Stomach (tissue), 9 donors: ENCODE data around the gene ZNF638. TPM values are rescaled to one million over a fixed set of nuclear protein-coding genes. Genes with fewer than 3 reads are reported as not detected.
A peak's percentile ranks its signal among the peaks of the same experiment; 100 is the strongest.

Experiments
- DNase-seq, 2 donors: peaks; one replicate each; pipeline versions ENCODE4 v3.0.0 to v3.0.0-alpha.2; 2013 to 2019
- H3K27ac ChIP-seq, 5 donors: fragments of 200-600 bp in 4 of 5; sonication (generic) in 4 of 5; one replicate each; pipeline ENCODE4 v1.5.1; 2013 to 2019; ENCODE audit warnings: mild to moderate bottlenecking in 1 of 5, moderate library complexity in 1 of 5
- H3K27me3 ChIP-seq, 3 donors: fragments of 200-600 bp; sonication (generic); one replicate each; pipeline ENCODE4 v1.5.1; 2017 to 2019; ENCODE audit warnings: mixed run types in 1 of 3
- H3K36me3 ChIP-seq, 4 donors: fragments of 200-600 bp; sonication (generic); 1 replicate in 3 of 4; 2 replicates in 1 of 4; pipeline ENCODE4 v1.5.1; 2016 to 2019
- H3K4me1 ChIP-seq, 4 donors: fragments of 200-600 bp; sonication (generic); one replicate each; pipeline ENCODE4 v1.5.1; 2016 to 2019
- H3K4me3 ChIP-seq, 4 donors: fragments of 200-600 bp; sonication (generic) in 3 of 4; one replicate each; pipeline ENCODE4 v1.5.1; 2016 to 2019; ENCODE audit warnings: mild to moderate bottlenecking in 1 of 4
- H3K9me3 ChIP-seq, 4 donors: fragments of 200-600 bp; sonication (generic); one replicate each; pipeline ENCODE4 v1.5.1; 2016 to 2019
- CTCF ChIP-seq, 7 experiments: fragments of 450-650 bp in 4 of 7; fragments of 200-600 bp in 3 of 7; sonication (generic) in 3 of 7; IDR thresholded peaks; one replicate each; pipeline ENCODE4 v1.5.1; 2016 to 2019; ENCODE audit warnings: antibody characterized with exemption in 7 of 7, control low read depth in 2 of 7, mild to moderate bottlenecking in 1 of 7
- EP300 ChIP-seq: sonication (generic); formaldehyde crosslinking; IDR thresholded peaks from one replicate; pipeline ENCODE4 v1.6.1; 2017; ENCODE audit warnings: antibody characterized with exemption
- POLR2A ChIP-seq, 4 donors: fragments of 450-650 bp; IDR thresholded peaks; one replicate each; pipeline ENCODE4 v1.6.1; 2016; ENCODE audit warnings: antibody characterized with exemption in 4 of 4, control low read depth in 2 of 4, mild to moderate bottlenecking in 1 of 4, moderate library complexity in 1 of 4
- POLR2AphosphoS5 ChIP-seq, 3 donors: sonication (generic); formaldehyde crosslinking; IDR thresholded peaks; one replicate each; pipeline ENCODE4 v1.6.1; 2016; ENCODE audit warnings: antibody characterized with exemption in 3 of 3
- WGBS, 5 donors: extraction: QIAGEN DNeasy Blood & Tissue Kit in 3 of 5; methylation state at CpG; one replicate each; pipeline versions ENCODE4 v1.1.5 to v1.1.7; 2013 to 2018; 5-methylcytosine and 5-hydroxymethylcytosine counted together
- intact Hi-C: fragments of 100-400 bp; cut with DNase I; formaldehyde crosslinking; loops from one replicate; pipeline ENCODE4 v1.15.1; 2023; ENCODE audit warnings: low total_unique reads
- polyA plus RNA-seq, 3 donors: library from polyadenylated mRNA; stranded (reverse); fragments of 200-250 nt; gene quantifications; one replicate each; pipeline ENCODE4 v1.2.3, GENCODE V29; 2013
- total RNA-seq, 5 donors: library from RNA; depleted of rRNA; stranded (reverse); fragments of >200 nt; gene quantifications; one replicate each; pipeline versions ENCODE4 v1.1.0 to v1.2.3, GENCODE V29; 2014 to 2016
- donor health status: healthy with polysubstance abuse.
- donor health status: Bipolar disorder and iron deficiency.
- donor health status: healthy.

ZNF638 gene
- total and polyA plus RNA-seq, 8 donors: 55.2 to 411 (median 127) TPM

DNA sequence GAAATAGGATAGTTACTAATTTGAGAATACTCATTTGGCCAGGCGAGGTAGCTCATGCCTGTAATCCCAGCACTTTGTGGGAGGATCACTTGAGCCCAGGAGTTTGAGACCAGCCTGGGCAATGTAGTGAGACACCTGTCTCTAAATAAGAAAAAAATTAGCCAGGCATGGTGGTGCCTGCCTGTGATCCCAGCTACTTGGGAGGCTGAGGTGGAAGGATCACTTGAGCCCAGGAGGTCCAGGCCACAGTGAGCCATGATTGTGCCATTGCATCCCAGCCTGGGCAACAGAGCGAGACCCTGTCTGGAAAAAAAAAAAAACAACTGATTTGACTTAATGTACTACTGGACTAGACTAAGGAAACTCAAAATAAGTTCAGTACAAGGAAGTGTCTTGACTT is 32.7 kb upstream of the ZNF638 start:
- Histone ChIP-seq H3K36me3 (no peaks in the 10 kb centered on the region), H3K27ac (no peak overlapping the region), H3K4me3 (no peak overlapping the region), H3K4me1 (no peaks in the 10 kb centered on the region), H3K27me3 (no peaks in the 10 kb centered on the region), H3K9me3 (no peaks in the 10 kb centered on the region)
- TF ChIP-seq POLR2A (IDR thresholded peaks at IDR 0.05) (no peak), CTCF (IDR thresholded peaks at IDR 0.05) (no peak), POLR2AphosphoS5 (IDR thresholded peaks at IDR 0.05) (no peak), EP300 (no peak)
- 78 to 85% (median 82%) methylated on average over 2 of the region's 2 CpGs for WGBS, 5 donors
- no peak for DNase-seq
- intact Hi-C loops: no loop called here

DNA sequence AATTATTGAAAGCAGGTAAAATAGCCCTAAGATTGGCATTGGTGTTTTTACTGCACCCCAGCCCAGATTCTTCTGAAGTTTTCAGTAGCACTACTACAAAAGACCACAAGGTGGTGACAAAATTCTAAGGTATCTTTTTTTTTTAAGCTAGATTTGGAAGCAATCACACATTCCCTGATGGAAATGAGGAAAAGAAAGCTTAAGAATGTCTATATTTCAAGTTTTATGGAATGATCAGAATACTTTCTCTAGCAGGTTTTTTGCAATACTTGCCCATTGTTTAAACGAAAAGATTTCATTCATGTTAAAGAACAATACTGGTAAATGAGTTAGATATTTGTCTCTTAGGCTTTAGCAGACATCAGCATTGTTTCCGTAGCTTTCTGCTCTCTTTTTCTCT is 32.1 kb upstream of the ZNF638 start:
- peak in 1 of 2 donors; percentile 57 for DNase-seq
- intact Hi-C loops: no loop called here
- no peaks in the 10 kb centered on the region for H3K4me1 ChIP-seq
- WGBS, 5 donors: 54 to 71% (median 59%) methylated on average over 2 of the region's 2 CpGs
- H3K27me3 ChIP-seq: no peaks in the 10 kb centered on the region
- no peak overlapping the region for H3K27ac ChIP-seq
- TF ChIP-seq EP300: no peak
- peak in 5 of 7 experiments; percentile 18 to 79 (median 67) for TF ChIP-seq CTCF (IDR thresholded peaks at IDR 0.05)
- no peak overlapping the region for H3K4me3 ChIP-seq
- H3K36me3 ChIP-seq: no peaks in the 10 kb centered on the region
- no peaks in the 10 kb centered on the region for H3K9me3 ChIP-seq

- Histone ChIP-seq H3K36me3 (no peaks in the 10 kb centered on the region), H3K27ac (no peak overlapping the region), H3K9me3 (no peaks in the 10 kb centered on the region), H3K4me1 (no peaks in the 10 kb centered on the region), H3K27me3 (no peaks in the 10 kb centered on the region), H3K4me3 (no peak overlapping the region)
- no peak for TF ChIP-seq POLR2A (IDR thresholded peaks at IDR 0.05)
- no peak for TF ChIP-seq EP300
- TF ChIP-seq POLR2AphosphoS5 (IDR thresholded peaks at IDR 0.05): no peak
- no peak for TF ChIP-seq CTCF (IDR thresholded peaks at IDR 0.05)
- DNase-seq: no peak
- intact Hi-C loops: loop anchor here (5.0 kb wide), 1 partner anchor 208 kb away; no protein-coding TSS in a partner anchor
- 81 to 91% (median 88%) methylated on average over 3 of the region's 3 CpGs for WGBS, 5 donors
These were observed 27.7 kb upstream of the ZNF638 start for GRCh38 chr2:71303849-71304248.

DNA sequence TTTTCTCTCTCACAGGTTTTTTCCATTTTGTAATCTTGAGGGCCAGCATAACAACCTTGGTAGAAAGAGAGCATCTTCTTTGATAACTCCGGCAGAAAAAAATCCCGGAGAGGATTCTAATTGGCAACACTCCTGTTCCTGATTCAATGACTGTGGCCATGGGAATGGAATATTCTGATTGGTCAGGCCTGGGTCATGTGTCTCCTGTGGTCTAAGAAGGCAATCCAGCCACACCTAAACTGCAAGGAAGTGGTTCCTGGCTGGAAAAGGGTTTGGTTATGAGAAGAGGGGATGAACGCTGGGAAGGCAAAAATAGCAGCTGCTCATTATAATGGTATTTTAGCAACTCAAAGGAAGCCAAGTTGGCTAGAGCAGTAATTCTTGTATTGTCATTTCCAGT is 24.8 kb upstream of the ZNF638 start:
- no peaks in the 10 kb centered on the region for H3K36me3 ChIP-seq
- intact Hi-C loops: no loop called here

GRCh38 chr2:71313016-71313766 is 18.4 kb upstream of the ZNF638 start:
- intact Hi-C loops: no loop called here
- no peaks in the 10 kb centered on the region for H3K4me1 ChIP-seq
- no peak for DNase-seq
- peaks cover 2 to 14% (median 13%) of the 10 kb centered on the region in 4 donors for H3K9me3 ChIP-seq
- H3K36me3 ChIP-seq: no peaks in the 10 kb centered on the region
- 86 to 92% (median 89%) methylated on average over 9 of the region's 9 CpGs for WGBS, 5 donors
- no peak for TF ChIP-seq CTCF (IDR thresholded peaks at IDR 0.05)
- TF ChIP-seq POLR2AphosphoS5 (IDR thresholded peaks at IDR 0.05): no peak
- no peak for TF ChIP-seq EP300
- no peak for TF ChIP-seq POLR2A (IDR thresholded peaks at IDR 0.05)
- H3K27me3 ChIP-seq: no peaks in the 10 kb centered on the region
- no peak overlapping the region for H3K4me3 ChIP-seq
- H3K27ac ChIP-seq: no peak overlapping the region

More for the DNA sequence above, 24.8 kb upstream of the ZNF638 start:
- H3K4me1 ChIP-seq: no peaks in the 10 kb centered on the region
- no peak overlapping the region for H3K4me3 ChIP-seq
- no peaks in the 10 kb centered on the region for H3K27me3 ChIP-seq
- WGBS, 5 donors: 71 to 88% (median 78%) methylated on average over 3 of the region's 3 CpGs
- TF ChIP-seq POLR2A (IDR thresholded peaks at IDR 0.05): no peak
- no peak for TF ChIP-seq EP300
- DNase-seq: no peak
- no peaks in the 10 kb centered on the region for H3K9me3 ChIP-seq
- H3K27ac ChIP-seq: no peak overlapping the region
